ENCODE data around the gene TAF10.
A peak's percentile ranks its signal among the peaks of the same experiment; 100 is the strongest.

TAF10 gene

DNA sequence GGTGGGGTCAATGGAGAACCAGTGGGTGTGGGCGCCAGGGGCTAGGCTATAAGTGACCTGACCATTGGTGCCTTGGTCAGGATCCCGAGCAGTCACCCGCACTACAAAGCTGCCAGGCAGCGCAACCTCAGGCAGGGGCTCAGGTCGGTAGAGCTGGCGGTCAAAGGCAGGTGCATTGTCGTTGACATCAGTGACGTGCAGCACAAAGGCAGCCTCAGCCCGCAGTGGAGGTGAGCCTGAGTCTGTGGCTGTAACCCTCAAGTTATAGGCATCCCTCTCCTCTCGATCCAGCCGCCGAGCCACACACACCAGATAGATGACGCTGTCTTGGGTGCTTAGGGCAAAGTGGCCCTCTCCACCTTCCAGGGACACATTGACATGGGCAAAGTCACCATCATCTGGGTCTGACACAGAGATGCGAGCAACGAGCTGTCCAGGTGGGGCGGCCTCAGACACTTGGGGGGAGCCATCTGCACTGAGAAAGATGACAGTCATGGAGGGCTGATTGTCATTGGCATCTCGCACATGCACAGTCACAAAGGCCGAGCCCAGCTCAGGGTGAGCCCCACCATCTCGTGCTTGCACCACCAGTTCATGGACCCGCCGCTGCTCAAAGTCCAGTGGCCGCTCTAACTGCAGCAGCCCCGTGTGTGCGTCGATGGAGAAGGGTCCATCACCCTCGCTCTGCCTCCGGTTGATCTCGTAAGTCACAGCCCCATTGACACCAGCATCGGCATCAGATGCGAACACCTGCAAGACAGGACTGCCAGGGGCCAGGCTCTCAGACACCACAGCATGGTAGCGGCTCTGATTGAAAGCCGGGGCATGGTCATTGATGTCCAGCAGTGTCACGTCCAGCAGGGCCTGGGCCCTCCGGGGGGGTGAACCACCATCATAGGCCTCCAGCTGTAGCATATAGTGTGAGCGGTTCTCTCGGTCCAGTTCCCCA, 28.3 kb upstream of the TAF10 start:
- DNase-seq, result no peak

DNA sequence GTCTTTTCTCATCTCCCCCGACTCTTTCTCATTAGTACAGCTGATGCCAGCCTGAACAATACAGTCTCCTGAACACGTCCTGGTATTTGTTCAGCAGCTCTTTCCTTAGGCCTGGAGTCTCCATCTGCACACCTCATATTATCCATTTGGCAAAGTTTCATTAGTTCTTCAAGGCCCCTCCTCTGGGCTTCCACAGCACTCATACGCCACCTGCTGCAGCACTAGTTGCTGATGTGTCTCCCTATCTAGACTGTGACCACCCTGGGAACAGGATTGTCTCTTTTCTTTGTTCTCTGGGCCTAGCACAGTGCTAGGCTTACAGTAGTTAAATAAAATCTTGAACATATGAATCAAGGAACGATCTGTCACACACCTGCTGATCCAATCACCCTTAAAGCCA, 26.4 kb upstream of the TAF10 start:
- peak in 1 of 2 experiments; percentile 48 for DNase-seq

DNA sequence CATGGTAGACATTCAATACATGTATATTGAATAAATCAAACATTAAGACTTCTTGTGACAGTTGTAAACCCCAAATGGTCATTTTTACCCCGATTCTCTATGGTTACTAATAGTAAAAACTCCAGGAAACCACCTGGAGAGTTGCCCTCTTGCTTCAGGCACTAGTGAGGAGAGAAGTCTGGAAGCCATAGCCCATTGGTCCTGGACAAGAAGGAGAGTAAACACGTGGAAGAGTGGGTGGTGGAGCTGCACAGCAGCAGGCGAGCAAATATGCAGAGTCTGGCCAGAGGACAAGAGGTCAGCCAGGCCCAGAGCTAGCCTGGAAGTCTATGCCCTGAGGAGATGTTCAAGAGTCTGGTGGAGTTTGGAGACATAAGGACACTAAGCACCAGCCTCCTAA, 25.9 kb upstream of the TAF10 start:
- no peak for DNase-seq

DNA sequence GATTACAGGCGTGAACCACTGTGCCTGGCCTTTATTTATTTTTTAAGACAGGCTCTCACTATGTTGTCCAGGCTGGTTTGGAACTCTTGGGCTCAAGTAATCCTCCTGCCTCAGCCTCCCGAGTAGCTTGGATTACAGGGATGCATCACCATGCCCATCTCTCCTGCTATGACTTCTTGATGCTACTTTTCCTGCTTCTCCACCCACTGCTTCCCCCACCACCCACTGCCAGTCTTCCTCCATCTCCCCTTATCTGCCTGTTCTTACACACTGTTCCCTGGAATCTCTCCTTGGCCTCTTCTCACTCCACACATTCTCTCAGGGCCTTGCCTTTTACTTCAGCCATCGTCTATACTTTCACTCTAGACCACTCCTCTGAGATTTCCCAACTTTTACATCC, 24.5 kb upstream of the TAF10 start:
- DNase-seq, result no peak

DNA sequence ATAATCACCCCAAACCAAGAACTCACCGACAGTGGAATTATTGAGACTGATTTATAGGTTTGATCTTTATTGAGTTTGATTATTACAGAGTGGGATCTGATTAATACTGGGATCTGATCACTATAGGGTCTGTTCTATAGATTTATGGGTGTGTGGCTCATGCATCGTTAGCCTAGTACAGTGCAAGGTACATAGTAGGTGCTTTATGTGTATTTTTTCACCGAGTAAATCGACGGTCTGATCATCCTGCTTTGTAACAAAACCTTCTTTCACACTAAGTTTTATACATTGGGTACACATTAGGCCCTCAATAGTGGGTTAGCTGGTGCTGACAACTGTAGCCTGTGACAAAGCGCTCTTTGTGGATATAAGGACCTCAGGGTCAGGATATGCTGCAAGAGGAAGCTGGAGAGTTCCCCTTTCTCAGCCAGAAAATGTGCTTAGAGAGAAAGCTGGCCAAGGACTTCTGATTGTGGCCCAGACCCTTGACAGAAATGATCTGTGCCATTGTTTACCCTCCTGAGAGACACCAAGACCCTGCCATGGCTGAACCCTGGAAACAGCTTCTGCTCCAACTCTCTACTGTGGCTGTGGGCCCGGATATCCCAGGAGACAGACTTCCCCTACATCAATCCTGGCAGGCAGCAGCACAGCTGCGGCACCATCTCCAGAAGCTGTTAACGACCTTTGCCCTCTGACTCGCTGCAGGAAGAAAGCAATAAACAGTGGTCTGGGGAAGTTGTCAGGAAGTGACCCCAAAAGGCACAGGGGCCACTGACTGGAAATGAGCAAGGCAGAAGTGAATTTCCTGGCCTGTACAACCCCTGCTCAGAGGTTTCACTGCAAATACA, 23.3 kb upstream of the TAF10 start:
- no peak for DNase-seq

DNA sequence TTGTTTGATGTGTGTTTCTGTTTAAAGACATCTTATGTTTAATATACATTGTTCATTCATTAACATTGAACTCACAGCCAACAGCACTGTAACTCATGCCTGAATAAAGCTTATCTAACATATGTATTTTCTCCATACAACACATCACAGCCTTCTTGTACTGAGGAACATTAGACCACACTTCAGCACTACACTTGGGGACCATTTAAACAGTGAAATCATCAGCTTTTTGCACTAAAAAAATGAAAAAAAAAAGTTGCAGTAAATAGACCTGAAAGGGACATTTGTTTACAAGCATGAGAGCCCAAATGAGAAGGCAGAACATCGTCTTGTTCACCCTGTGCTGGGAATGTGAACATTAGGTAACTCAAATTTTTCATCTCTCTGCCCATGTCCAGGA, 22.5 kb upstream of the TAF10 start:
- DNase-seq, result no peak

DNA sequence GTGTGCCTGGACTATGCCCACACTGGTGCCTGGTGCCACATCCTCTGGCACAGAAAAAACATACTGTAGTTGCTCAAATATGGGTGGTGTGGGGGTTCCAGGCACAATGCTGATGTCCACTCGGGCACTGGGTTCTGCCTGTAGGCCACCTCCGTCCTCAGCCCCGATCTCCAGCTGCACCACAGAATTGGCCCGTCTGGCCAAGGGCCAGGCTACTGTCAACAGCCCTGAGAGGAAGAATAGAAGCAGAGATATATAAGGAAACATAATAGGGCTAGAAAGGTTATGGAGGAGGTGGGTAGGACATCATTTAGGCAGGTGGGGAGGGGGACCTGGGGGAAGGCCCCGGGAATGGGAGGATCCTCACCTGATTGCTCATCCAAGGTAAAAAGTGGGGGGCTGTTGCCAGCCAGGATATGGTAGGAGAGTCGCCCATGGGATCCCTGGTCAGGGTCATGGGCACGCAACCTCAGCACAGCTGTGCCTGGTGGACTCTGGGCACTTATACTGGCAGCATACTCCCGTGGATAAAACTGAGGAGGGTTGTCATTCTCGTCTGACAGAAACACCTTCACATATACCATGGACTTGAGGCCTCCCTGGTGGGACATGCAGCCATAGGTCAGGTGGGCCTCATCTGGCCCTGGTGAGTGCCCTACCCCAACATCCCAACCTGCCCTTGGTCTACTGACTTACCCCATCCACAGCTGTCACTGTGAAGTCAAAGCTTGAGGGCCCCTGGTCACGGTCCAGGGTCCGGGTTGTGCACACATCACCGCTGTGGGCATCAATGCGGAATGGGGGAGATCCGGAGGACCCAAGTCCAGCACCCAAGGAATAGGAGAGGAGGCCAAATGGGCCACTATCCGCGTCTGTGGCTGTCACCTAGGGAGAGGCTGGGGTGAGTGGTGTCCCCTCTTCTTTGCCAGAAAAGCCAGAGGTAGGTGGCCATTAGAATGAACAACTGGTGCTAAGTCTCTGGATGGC, 21.7 kb upstream of the TAF10 start:
- no peak for DNase-seq

DNA sequence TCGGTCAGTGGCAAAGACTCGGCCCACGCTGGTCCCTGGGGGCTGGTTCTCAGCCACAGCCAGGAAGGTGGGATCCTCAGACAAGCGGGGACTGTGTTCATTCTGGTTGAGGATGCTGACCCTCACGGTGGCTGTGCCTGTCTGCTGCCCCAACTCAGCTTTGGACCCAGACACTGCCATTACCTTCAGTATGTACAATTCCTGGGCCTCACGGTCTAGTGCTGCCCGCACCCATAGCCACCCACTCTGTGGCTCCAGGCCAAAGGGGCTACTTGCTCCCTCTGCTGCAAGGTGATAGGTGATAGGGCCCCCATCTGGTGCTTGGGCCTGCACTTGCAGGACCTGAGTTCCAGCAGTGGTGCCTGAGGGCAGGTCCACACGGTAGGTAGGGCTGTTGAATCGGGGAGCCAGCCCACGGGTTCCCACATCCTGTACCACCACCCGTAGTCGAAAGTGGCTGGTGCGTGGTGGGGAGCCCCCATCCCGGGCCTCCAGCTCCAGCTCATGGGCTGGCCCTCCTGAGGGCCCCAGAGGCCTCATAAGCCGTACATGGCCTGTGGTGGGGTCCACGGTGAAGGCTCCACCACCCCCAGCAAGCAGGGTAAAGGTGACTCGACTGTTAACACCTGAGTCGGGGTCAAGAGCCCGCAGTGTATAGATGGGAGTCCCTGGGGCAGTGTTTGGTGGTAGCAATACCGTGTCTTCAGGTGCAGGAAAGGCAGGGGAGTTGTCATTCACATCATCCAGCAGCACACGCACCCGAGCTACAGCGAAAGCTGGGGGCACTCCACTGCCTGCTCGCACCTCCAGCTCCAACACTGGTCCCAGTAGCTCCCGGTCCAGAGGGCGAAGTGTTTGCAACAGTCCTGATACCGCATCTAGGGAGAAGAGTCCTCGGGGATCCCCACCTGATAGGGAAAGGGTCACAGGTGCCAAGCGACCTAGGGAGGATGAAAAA, 20.4 kb upstream of the TAF10 start:
- no peak for DNase-seq

DNA sequence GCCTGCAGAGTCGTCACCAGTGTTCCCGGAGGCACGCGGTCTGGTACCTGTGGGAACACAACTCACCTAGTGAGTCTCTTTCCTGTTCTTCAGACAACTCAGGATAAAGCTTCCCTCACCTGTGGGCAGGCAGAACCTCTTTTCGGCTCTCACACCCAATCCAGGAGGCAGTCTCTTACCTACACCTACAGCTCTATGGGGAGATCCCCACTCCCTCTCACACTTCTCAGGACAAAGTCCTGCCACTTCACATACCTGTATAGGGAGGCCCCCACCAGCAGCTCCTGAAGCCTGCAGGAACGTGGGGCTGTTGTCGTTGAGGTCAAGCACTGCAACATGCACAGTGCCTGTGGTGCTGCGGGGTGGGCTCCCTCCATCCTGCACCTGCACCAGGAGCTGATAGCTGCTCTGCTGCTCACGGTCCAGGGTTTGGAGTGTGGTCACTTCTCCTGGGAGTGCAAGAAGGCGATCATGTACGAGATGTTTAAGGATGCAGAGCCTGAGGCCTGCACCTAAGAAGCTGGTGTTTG, 19.4 kb upstream of the TAF10 start:
- no peak for DNase-seq

DNA sequence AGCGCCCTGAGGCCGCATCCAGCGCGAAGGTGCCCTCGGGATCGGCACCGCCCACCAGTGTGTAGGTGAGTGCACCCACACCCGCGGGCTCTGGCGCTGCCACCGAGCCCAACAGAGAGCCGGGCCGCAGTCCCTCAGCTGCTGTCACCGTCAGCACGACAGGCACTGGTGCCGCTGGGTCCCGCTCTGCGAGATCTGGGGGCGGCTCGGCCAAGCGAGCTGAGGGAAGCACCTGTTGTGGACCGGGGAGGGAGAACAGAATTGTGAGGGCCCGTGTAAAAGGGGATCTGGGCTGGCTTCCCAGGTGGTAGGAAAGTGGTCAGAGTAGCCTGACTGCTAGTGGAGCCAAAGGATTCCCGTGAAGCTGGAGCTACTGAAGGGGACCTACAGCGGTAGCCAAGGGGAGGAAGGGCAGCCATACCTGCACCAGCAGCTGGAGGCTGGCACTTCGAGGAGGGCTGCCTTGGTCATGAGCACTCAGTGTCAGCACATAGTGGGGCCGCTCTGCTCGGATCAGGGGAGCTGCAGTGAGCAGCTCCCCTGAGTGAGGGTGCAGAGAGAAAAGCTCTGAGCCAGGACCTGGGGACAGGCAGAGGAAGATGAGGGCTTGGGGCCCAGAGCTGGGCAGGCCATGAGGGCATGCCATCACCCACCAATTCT, 18.7 kb upstream of the TAF10 start:
- DNase-seq, result no peak

DNA sequence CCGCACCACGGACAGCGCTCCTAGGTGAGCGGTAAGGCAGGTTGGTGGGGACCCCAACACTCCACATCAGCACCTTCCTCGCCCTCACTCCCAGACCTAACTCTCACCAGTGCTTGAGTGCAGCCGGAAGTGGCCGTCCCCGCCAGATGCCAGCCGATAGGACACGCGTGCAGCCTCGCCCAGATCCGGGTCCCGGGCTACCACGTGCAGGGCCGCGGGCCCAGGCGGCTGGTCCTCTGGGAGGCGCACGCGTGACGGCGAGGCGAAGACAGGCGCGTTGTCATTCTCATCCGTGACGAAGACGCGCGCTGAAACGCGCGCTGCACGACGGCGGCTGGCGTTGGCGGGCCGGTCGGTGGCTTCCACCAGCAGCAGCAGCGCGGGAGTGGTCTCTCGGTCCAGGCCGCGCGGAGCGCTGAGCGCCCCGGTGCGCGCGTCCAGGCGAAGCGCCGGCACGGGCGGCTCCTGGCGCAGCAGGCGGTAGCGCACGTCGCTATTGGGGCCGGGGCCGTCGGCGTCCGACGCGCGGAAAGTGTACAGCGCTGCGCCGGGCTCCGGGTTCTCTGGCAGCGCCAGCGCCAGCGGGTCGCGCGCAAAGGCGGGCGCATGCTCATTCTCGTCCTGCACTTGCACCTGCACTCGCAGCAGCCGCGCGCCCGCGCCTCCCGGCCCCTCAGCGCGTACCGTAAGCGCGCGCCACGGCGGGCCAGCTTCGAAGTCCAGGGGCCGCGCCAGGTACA, 18.0 kb upstream of the TAF10 start:
- DNase-seq, result no peak

DNA sequence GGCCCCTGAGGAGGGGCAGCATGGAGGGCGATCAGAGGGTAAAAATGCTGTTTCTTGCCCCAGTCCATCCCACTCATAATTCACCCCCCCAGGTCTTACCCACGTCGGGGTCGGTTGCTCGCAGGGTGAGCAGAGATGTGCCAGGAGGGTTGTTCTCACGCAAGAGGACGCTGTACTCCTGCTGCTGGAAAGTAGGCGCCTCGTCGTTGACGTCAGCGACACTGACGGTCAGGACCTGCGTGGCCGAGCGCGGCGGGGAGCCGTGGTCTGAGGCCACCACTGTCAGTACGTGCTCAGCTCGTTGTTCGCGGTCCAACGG, 17.5 kb upstream of the TAF10 start:
- no peak for DNase-seq

DNA sequence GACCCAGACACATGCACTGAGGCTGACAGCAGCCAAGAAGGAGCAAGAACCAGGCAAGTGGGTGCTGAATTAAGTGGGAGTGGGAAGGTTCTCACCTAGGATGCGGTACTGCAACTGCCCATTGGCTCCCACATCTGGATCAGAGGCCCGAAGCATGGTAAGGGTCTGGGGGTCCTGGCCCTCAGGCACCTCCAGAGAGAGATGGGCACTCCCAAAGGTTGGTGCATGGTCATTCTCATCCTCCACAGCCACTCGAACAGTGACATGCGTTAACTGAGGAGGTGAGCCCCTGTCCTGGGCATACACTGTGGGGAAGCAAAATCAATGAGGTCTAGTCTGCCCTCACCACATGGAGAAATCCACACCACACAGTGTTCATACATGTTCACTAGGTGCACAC, 16.5 kb upstream of the TAF10 start:
- no peak for DNase-seq

DNA sequence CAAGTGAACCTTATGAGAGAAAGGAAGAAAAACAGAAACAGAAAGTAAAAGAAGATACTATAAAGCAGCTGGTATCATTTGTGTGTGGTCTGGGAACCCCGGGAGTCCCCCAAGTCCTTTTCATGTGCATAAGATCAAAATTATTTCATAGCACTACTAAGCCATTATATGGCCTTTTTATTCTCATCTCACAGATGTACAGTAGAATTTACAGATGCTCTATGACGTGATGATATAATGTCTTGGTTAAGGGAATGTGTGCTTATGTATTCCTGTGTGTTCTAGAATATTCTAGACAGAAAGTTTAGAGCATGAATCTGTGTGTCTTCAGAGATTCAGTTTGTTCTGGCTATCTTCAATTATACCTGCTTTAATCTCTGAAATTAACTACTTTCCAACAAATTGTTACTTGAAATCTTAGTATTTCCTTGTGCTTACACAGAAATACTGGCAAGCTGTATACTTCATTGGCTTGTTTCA, 15.8 kb upstream of the TAF10 start:
- DNase-seq, result no peak

DNA sequence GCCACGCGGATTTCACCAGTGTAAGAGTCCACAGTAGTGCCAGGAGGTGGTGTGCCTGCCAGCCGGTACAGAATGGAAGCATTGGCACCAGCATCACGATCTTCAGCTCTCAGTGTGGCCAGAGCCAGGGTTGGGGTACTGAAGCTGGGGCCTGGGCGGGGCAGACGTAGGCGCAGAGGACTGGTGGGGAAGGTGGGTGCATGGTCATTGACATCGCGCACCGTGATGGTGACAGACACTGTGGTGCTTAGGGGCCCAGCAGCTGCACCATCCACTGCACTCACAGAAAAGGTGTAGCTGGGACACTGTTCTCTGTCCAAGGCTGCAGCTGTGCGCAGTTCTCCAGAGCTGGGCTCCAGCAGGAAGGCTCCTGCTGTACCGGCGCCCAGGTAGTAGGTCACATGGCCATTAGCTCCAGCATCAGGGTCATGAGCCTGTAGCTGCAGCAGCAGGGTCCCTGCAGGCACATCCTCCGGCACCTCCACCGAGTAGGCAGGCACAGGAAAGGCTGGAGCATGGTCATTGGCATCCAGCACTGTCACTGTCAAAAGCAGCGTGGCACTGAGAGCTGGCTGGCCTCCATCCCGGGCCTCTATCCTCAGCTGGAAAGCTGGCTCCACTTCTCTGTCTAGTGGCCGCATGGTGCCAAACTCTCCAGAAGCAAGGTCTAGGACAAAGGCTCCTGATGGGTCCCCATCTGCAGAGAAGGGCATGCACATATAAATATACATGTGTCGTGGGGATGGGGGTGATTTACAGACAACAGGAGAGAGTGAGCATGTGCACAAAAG, 15.2 kb upstream of the TAF10 start:
- no peak for DNase-seq

DNA sequence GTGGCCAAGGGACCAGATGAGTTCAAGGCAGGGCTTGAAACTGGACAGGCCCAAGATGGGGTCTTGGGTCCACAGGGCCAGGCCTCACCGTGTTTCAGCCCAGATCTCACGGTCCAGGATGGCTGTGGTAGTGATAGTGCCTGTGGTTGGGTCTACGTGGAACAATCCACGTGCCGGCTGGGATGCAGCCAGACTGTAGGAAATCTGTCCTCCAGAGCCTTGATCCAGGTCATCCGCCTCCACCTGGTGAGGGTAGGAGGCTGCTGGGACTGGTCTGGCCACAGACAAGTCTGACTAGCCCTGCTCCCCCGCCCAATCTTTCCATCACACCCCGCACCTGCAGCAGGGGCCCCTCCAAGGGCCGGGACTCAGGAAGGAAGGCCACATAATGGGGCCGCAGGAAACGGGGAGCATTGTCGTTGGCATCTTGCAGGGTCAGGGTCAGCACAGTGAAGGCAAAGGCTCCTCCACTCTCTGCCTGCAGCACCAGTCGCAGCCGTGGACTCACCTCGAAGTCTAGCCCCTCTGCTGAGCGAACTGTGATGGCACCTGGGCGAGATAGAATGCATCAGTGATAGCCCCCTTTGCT, 13.9 kb upstream of the TAF10 start:
- DNase-seq, result no peak

DNA sequence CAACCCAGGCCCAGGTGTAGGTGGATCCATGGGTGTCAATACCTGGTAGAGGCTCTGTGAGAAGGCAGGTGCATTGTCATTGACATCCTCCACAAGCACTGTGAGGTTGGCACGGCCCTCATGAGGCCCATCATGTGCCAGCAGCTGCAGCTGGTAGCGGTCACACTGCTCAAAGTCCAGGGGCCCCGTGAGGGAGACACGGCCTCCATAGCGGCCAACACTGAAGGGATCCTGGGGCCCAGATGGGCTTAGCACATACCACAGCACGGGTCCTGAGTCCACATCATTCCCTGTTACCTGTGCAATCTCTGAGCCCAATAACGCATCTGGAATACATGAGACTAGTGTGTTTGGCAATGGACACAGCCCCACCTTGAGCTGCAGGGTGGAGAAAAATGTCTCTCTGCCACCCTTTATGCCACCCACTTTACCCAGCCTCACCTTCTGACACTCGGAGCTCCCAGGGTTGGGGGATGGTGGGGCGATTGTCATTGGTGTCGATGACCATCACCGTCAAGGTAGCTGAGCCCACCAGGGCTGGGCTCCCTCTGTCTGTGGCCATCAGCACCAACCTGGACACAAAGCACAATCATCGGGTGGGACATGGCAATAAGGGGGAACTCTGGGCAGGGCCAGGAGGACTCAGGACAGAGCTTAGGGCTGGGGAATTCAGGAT, 13.3 kb upstream of the TAF10 start:
- no peak for DNase-seq
